HG02798 (cell line): Measurements from ENCODE around the gene PTPRU.

Experiments used
- ATAC-seq: cut with Tn5 transposase; IDR thresholded peaks from one replicate; pipeline ENCODE4 v1.9.1; 2021; ENCODE audit warnings: mild to moderate bottlenecking; ENCODE audit not compliant: unreplicated experiment, poor library complexity

The PTPRU gene

DNA sequence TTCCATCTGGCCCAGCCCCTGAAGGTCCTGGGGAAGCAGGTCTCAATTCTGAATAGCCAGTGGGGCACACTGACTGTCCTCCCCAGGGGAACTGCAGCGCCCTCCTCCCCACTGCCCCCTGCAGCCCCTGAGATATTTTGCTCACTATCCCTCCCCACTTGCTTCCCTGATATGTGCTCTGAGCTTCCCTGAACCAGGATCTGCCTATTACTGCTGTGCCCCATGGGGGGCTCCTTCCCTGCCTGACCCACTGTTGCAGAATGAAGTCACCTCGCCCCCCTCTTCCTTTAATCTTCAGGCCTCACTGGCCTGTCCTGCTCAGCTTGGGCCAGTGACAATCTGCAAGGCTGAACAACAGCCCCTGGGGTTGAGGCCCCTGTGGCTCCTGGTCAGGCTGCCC is 89.8 kb downstream of the PTPRU start:
- no peak for ATAC-seq

DNA sequence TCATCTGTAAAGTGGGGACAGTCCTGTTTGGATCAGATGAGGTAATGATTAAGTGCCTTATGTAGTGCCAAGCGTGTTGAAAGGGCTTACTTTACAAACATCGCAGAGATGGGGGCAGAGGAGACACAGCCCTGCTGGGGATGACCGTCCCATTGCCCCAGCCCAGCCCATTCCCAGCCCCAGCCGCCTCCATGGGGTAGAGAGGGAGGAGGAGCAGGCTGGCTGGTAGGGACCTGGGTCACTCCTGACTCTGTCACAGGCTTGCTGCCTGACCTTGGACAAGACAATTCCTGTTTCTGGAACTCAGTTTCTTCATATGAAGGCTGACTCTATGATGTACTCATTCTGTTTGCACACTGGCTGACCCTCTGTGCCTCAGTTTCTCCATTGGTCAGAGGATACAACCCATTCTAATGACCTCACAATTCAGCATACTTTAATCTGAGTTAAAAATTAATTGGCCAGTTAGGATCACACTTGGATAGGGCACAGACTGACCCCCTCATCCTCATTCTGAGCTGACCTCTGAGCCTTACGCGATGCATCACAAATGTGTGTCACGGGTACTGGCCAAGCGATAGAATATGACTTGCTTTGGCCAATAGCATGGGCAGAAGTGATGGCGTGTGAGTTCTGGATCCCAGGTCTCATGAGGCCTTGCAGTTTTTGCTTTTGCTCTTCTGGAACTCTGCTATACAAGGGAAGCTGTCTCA is 91.1 kb downstream of the PTPRU start:
- ATAC-seq: no peak

GRCh38 chr1:29329022-29329775 is 92.9 kb downstream of the PTPRU start:
- no peak for ATAC-seq

GRCh38 chr1:29330089-29330488 is 93.8 kb downstream of the PTPRU start:
- no peak for ATAC-seq

DNA sequence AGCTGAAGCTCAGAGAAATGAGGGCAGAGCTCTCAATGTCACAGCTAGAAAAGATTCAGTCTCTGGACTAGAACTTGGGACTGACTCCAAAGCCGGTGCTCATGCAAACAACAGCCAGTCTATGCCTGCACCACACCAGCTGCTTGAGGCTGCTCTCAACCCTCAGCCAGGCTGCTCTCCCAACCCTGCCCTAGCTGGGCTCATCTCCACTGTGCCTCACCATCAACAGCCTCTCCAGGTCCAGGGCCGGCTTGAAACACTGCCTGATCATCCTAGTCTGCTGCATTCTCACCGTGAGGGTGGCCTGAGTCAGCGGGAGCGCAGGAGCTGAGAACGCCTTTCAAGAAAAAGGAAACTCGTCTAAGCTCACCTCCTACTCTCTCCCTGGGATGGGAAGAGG is 94.5 kb downstream of the PTPRU start:
- ATAC-seq: no peak

- no peak for ATAC-seq
These were observed 95.0 kb downstream of the PTPRU start for GRCh38 chr1:29331309-29331708.

- no peak for ATAC-seq
These were observed 95.4 kb downstream of the PTPRU start for GRCh38 chr1:29331729-29332128.

DNA sequence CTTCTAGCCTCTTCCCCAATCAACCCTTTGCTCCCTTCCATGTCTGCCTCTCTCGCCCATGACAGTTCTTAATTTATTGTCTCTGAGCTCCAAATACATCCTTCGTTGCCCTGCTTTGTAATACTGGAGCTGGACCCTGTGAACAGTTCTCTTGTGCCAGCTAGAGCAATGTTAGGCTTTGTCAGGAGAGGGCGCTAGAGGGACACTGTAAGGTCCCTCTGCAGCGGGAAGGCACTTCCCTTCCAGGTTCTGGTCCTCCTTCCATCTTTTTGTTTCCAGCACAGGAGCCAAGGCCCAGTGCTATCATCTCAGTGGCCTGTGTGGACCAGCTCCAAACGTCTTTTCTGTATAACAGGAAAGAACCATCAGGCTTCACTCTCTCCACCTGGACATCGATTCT is 95.9 kb downstream of the PTPRU start:
- ATAC-seq: no peak

DNA sequence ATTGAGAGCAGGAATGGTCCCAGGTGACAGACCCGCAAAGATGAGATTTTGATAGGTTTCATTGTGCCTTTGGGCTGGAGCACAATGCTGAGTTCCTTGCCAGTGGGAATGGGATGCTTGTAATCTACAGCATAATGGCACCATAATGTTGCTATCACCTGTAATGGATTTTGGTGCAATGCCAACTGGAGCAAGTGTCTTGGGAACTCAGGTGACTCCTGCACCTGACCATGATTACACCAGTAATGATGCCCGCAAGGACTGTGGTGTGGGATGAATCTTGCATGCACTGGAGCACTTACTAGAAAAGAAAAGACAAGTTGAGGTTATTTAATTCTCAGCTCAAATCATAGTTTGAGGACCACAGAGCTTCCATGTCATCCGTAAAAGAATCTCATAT is 96.7 kb downstream of the PTPRU start:
- ATAC-seq: no peak

GRCh38 chr1:29335573-29335972 is 99.3 kb downstream of the PTPRU start:
- no peak for ATAC-seq

DNA sequence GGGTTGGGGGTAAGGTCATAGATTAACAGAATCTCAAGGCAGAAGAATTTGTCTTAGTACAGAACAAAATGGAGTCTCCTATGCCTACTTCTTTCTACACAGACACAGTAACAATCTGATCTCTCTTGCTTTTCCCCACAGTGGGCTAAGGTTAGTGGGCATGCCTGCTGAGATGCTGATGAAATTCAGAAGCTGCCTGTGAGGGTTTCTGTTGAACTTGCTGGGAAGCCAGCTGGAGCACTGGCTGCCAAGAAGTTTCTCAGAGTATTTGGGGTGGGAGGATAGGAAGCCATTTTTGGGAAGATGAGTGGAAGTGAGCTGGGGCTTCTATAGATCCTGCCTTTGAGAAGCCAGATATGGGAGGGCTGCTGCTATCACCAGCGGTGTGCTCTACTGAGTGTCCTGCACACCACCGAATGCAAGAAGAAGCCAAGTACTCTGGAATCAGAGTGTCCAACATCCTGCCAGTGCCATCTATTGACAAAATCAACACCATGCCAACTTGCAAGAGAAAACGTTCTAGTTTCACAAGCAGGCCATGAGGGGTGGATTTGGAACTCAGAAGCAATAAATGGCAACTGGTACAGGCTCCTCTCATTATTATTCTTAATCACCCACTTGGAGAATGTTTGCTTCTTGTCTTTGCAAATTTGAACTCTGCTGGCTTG is 102.7 kb downstream of the PTPRU start:
- ATAC-seq: no peak

GRCh38 chr1:29341936-29342335 is 105.6 kb downstream of the PTPRU start:
- ATAC-seq: no peak

DNA sequence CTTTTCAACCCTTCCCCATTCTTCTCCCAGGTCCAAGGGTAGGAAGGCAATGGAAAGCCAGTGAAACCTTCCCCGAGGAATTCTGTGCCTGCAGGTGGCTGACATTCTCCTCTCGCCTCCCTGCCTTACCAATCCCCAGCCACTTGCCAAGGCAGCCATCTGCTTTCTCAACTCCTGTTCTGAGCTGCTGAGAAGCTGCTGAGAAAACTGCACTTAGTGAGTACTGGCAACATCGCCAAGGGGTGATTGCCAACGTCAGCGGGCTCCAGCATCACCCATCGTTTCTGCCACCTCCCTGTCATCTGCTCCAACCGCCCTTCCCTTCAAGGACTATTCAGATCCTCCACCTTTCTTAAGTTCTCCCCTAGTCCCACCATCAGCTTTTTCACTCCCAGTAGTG is 106.0 kb downstream of the PTPRU start:
- no peak for ATAC-seq

DNA sequence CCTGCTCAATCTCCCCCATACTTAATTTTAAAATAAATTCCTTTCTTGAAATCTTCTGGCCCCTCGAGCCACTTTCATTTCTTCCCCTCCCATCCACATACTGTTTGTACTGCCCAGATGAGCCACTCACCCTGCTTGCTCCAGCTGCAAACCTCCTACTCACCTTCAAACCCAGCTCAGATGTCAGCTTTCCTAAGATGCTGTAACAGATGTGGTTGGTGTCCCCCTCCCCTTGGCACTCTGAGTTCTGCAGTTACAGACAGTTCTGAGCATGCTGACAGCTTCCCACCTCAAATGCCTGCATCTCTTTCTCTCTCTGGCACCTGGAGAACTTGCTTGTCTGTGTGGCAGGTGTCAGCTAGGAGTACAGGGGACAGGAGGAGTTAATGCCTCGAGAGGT is 106.7 kb downstream of the PTPRU start:
- ATAC-seq: no peak

DNA sequence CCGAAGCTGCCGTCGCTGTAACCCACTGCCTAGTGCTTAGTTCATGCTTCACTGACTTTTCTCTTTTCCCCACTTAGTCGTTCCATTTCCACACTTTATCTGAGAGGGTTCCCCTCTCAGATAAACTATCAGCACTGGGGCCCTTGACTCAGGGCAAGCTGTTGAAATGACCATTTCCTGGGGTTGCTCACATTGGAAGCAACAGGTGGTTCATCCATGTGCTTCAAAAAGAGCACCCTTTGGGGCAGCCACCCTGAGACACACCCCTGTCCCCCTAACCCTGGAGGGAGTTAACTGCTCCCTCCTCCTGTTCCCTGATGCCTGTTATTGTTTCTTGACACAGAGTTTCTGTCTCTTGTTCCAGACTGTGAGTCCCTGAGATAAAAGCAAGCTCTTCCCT is 107.2 kb downstream of the PTPRU start:
- ATAC-seq: no peak

DNA sequence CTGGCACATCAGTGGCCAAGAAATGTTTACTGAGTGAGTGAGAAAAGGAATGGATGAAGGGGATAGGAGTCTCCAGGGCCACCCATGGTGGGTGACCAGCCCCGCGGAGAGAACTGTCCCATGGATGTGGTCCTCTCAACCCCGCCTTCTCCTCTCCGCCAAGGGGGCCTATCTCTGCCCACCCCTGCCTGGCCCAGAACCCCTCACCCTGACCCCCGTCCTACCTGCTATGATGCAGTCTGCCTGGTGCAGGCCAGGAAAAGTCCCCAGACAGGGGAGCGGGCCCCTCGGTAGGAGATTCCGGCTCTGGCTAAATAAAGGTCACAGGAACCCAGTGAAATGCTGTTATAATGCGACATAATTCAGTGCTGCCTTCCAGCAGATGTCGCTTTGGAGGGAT is 107.6 kb downstream of the PTPRU start:
- ATAC-seq: no peak

DNA sequence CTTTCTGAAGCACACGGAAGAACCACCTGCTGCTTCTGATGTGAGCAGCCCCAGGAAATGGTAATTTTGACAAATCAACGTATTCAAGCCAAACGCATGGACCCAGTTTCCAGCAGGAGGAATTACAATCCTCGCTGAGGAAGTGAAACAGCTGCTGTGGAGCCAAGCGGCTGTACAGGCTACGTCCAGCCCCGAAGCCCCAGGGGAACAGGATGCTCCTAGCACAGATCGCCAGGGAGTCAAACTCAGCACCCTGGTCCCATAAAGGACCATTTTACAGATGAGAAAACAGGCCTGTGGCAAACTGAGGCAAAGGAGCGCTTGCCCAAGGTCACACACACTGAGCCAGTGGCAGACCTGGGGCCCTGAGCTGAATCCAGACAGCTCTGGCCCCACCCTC is 108.0 kb downstream of the PTPRU start:
- no peak for ATAC-seq

DNA sequence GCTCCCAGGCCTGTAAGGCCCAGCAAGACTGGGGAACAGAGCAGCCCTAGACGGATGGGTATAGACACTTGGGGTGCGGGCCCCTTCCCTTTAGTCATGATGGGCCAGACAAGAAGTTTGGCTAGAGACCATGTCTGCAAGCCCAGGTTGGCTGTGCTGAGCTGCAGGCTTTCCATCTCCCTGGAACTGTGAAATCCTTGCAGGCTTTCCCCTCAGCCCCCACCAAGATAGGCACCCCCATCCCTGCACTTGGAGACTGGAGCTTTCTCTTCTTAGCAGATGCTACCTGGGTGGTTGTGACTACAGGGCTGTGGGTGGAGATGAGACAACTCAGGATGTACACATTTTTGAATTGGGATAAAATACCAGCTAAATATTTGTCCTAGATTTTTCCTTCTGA is 110.3 kb downstream of the PTPRU start:
- ATAC-seq: no peak

GRCh38 chr1:29349871-29350491 is 113.7 kb downstream of the PTPRU start:
- ATAC-seq: no peak

DNA sequence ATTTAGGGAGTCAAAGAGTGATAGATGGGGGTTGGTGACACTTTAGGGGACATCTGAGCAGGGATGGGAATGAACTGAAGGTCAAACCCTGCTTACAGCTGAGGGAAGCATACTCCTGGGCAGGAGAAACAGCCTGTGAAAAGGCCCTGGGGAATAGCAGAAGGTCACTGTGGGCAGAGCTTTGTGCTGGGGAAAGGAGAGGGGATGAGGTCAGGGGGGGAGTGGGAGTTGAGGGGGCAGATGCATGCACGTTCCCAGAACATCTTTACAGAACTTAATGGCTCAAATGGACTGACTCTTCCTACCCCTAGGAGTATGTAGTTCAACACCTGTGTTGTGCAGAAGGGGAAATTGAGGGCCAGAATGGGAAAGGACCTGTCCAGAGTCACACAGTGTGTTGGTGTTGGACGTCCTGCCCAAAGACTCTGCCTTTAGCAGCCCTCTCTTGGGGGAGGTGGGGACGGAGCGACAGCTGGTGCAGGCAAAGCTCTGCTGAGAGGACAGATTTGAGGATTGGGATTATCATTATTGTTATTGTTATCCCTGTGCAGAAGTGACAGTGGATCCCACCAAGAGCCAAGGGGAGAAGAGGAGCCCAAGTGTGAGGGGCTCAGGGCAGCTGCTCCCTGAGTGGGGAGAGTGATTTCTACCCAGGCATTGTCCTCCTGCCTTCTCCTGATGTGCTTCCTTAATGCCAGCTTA is 116.5 kb downstream of the PTPRU start:
- ATAC-seq: no peak
